OCI-LY7 (cell line): ENCODE data around the gene CFAP74. TPM values are rescaled to one million over a fixed set of nuclear protein-coding genes. Genes with fewer than 3 reads are reported as not detected.

Source experiments
- BruUV-seq: library from RNA; stranded (reverse); fragments of 400-500 nt; replicated peaks from 2 replicates; lab custom pipeline; 2021; lab: Mats Ljungman, UMichigan
- CTCF ChIA-PET: fragments of 300-600 bp; sonication (Branson Sonifier 250); formaldehyde crosslinking; loops from one replicate; lab custom pipeline; 2022; ENCODE audit warnings: antibody characterized with exemption; ENCODE audit not compliant: unreplicated experiment; lab: Charles Lee
- POLR2A ChIA-PET: fragments of 300-600 bp; sonication (Branson Sonifier 250); formaldehyde crosslinking; loops from one replicate; lab custom pipeline; 2022; ENCODE audit warnings: antibody characterized with exemption; lab: Charles Lee
- DNase-seq: peaks from one replicate; pipeline ENCODE4 v3.0.0-alpha.2; 2015; ENCODE audit warnings: low spot score
- H2AFZ ChIP-seq: fragments of 200-600 bp; sonication (generic), shearing (Covaris generic); 2 replicates; pipeline ENCODE4 v1.6.1; 2014; ENCODE audit warnings: mild to moderate bottlenecking, antibody characterized with exemption, low read length, moderate library complexity
- H3K27ac ChIP-seq: fragments of 200-600 bp; sonication (generic); 2 replicates; pipeline ENCODE4 v1.5.1; 2014; ENCODE audit warnings: mixed run types, low read depth, mild to moderate bottlenecking, moderate library complexity, low read length, inconsistent platforms; ENCODE audit not compliant: poor library complexity, severe bottlenecking
- H3K36me3 ChIP-seq: fragments of 200-600 bp; sonication (generic); 2 replicates; pipeline ENCODE4 v1.6.1; 2014; ENCODE audit warnings: mild to moderate bottlenecking, antibody characterized with exemption, low read length, moderate library complexity, mixed read lengths; ENCODE audit not compliant: insufficient read depth
- H3K4me1 ChIP-seq: fragments of 200-600 bp; sonication (generic); 2 replicates; pipeline ENCODE4 v1.5.1; 2014; ENCODE audit warnings: mild to moderate bottlenecking, low read length; ENCODE audit not compliant: insufficient read depth, poor library complexity, severe bottlenecking
- H3K4me2 ChIP-seq: fragments of 200-600 bp; sonication (generic); 2 replicates; pipeline ENCODE4 v1.6.1; 2014; ENCODE audit warnings: mild to moderate bottlenecking, low read length
- H3K4me3 ChIP-seq: fragments of 200-600 bp; sonication (generic); 2 replicates; pipeline ENCODE4 v1.5.1; 2014; ENCODE audit warnings: mild to moderate bottlenecking, low read depth, low read length; ENCODE audit not compliant: poor library complexity, severe bottlenecking
- H3K79me2 ChIP-seq: fragments of 200-600 bp; sonication (generic); 2 replicates; pipeline ENCODE4 v1.6.1; 2016; ENCODE audit warnings: low read depth, mild to moderate bottlenecking, low read length, moderate library complexity, mixed read lengths; ENCODE audit not compliant: insufficient read depth
- H3K9me2 ChIP-seq: fragments of 200-600 bp; sonication (generic); 2 replicates; pipeline ENCODE4 v1.6.1; 2016; ENCODE audit warnings: mild to moderate bottlenecking, low read length, mixed read lengths; ENCODE audit not compliant: insufficient read depth
- H3K9me3 ChIP-seq: fragments of 200-600 bp; sonication (generic); 2 replicates; pipeline ENCODE4 v1.6.1; 2014; ENCODE audit warnings: mild to moderate bottlenecking, mixed run types, low read length, mixed read lengths
- H4K20me1 ChIP-seq: fragments of 200-600 bp; sonication (generic); 2 replicates; pipeline ENCODE4 v1.6.1; 2014; ENCODE audit warnings: mild to moderate bottlenecking, antibody characterized with exemption, low read length, moderate library complexity, mixed read lengths; ENCODE audit not compliant: insufficient read depth
- EZH2phosphoT487 ChIP-seq: fragments of 200-600 bp; sonication (generic); IDR thresholded peaks from 2 replicates; pipeline ENCODE4 v1.6.1; 2018; ENCODE audit warnings: low read depth, borderline replicate concordance, mild to moderate bottlenecking, mixed run types, antibody characterized with exemption, low read length, moderate library complexity, mixed read lengths
- intact Hi-C: fragments of 100-400 bp; cut with micrococcal nuclease; formaldehyde crosslinking; loops from one replicate; pipeline ENCODE4 v1.10.0; 2022; ENCODE audit not compliant: unreplicated experiment
- total RNA-seq, 2 experiments: library from RNA; depleted of rRNA in 1 of 2; stranded (reverse); fragments of >200 nt in 1 of 2; shearing (Covaris generic) in 1 of 2; gene quantifications; 2 replicates each; pipeline ENCODE4 v1.2.3, GENCODE V29; 2014 to 2022
- TF ChIP-seq, protein P1 (sequence below): fragments of 200-600 bp; sonication (generic); conservative IDR thresholded peaks from 2 replicates; pipeline ENCODE4 v1.5.1; 2014; ENCODE audit warnings: mild to moderate bottlenecking, antibody characterized with exemption, low read length, moderate library complexity, mixed read lengths

Gene CFAP74
- total RNA-seq, 2 experiments from 2014 or later: not detected

DNA sequence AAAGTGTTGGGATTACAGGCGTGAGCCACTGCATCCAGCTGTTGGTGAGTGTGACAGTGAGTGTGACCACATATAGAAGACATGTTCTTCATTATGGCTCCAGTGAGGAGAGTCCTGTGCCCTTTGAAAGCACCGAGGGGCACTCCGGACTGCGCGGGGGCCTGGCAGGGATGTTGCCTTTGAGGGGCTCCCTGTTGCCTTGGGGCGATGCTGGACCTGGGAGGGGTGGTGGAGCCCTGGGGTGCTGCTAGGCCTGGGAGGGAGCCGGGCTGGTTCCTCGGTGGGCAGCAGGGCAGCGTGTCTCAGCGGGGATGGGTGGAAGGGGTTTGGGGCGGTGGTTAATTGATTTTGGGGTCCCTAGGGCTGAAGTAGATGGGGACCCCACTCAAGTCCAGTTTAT is 25.5 kb downstream of the CFAP74 start:
- no peak for TF ChIP-seq EZH2phosphoT487
- TF ChIP-seq, protein P1, sequence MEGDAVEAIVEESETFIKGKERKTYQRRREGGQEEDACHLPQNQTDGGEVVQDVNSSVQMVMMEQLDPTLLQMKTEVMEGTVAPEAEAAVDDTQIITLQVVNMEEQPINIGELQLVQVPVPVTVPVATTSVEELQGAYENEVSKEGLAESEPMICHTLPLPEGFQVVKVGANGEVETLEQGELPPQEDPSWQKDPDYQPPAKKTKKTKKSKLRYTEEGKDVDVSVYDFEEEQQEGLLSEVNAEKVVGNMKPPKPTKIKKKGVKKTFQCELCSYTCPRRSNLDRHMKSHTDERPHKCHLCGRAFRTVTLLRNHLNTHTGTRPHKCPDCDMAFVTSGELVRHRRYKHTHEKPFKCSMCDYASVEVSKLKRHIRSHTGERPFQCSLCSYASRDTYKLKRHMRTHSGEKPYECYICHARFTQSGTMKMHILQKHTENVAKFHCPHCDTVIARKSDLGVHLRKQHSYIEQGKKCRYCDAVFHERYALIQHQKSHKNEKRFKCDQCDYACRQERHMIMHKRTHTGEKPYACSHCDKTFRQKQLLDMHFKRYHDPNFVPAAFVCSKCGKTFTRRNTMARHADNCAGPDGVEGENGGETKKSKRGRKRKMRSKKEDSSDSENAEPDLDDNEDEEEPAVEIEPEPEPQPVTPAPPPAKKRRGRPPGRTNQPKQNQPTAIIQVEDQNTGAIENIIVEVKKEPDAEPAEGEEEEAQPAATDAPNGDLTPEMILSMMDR: no peak
- ChIA-PET POLR2A (no interaction called here), CTCF (no interaction called here)
- Histone ChIP-seq H3K79me2 (no peaks in the 10 kb centered on the region), H3K36me3 (no peaks in the 10 kb centered on the region), H3K4me3 (no peak overlapping the region), H2AFZ (no peak overlapping the region), H3K9me3 (no peaks in the 10 kb centered on the region; the same call in 1 of the 2 replicates), H3K27ac (no peak overlapping the region), H3K9me2 (no peaks in the 10 kb centered on the region), H3K4me1 (no peaks in the 10 kb centered on the region), H4K20me1 (no peaks in the 10 kb centered on the region), H3K4me2 (no peak overlapping the region)
- no TSS peak for BruUV-seq
- DNase-seq: no peak
- intact Hi-C loops: no loop called here

GRCh38 chr1:1976031-1976430 is 27.6 kb downstream of the CFAP74 start:
- Histone ChIP-seq H3K79me2 (no peaks in the 10 kb centered on the region), H3K4me3 (no peak overlapping the region), H4K20me1 (no peaks in the 10 kb centered on the region), H2AFZ (no peak overlapping the region), H3K36me3 (no peaks in the 10 kb centered on the region), H3K9me3 (peaks cover 1% of the 10 kb centered on the region; the same call in 1 of the 2 replicates), H3K9me2 (no peaks in the 10 kb centered on the region), H3K4me1 (no peaks in the 10 kb centered on the region), H3K4me2 (no peak overlapping the region), H3K27ac (no peak overlapping the region)
- no TSS peak for BruUV-seq
- CTCF ChIA-PET: no interaction called here
- intact Hi-C loops: no loop called here
- no peak for DNase-seq
- POLR2A ChIA-PET: no interaction called here
- TF ChIP-seq EZH2phosphoT487: no peak
- TF ChIP-seq, protein P1: no peak

GRCh38 chr1:1975535-1975934 is 28.1 kb downstream of the CFAP74 start:
- no peak for DNase-seq
- no peak overlapping the region for H3K27ac ChIP-seq
- ChIA-PET POLR2A (no interaction called here), CTCF (no interaction called here)
- no peaks in the 10 kb centered on the region for H3K4me1 ChIP-seq
- no peak overlapping the region for H3K4me2 ChIP-seq
- no peaks in the 10 kb centered on the region for H4K20me1 ChIP-seq
- no peak overlapping the region for H3K4me3 ChIP-seq
- no peak overlapping the region for H2AFZ ChIP-seq
- BruUV-seq: no TSS peak
- no peaks in the 10 kb centered on the region for H3K36me3 ChIP-seq
- H3K9me3 ChIP-seq: peaks cover 6% of the 10 kb centered on the region; the same call in 1 of the 2 replicates
- no peaks in the 10 kb centered on the region for H3K79me2 ChIP-seq
- intact Hi-C loops: no loop called here
- no peaks in the 10 kb centered on the region for H3K9me2 ChIP-seq
- TF ChIP-seq, protein P1: no peak
- no peak for TF ChIP-seq EZH2phosphoT487
